SH-SY5Y (cell line): ENCODE measurements around the gene BANF1.

Experiments
- GATA2 ChIP-seq: IDR thresholded peaks from 2 replicates; pipeline ENCODE4 v1.6.1; 2011; ENCODE audit warnings: mild to moderate bottlenecking, low read depth, low read length
- GATA3 ChIP-seq: IDR thresholded peaks from 2 replicates; pipeline ENCODE4 v1.6.1; 2011; ENCODE audit warnings: low read depth, mild to moderate bottlenecking, low read length, moderate library complexity

DNA sequence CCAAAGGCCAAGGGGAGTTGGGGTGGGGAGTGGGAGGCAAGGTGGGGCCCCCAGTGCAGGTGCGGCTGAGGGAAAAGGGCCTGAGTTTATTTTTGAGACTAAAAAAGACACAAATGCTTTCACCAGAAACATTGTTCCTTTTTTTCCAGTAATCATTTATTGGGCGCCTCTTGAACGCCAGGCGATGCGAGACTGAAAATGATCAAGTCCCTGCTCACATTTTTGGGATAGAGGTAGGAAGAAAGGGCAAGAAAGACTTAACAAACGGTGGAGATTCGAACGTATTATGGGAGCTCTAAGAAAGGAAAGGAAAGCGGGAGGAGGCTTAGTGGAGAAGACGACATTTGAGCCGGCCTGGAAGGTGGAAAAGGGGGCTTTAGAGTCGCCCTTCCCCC, 49.1 kb downstream of the BANF1 start:
- TF ChIP-seq GATA2: no peak
- TF ChIP-seq GATA3: no peak
